ENCODE measurements around the gene PTBP3.

The PTBP3 gene

DNA sequence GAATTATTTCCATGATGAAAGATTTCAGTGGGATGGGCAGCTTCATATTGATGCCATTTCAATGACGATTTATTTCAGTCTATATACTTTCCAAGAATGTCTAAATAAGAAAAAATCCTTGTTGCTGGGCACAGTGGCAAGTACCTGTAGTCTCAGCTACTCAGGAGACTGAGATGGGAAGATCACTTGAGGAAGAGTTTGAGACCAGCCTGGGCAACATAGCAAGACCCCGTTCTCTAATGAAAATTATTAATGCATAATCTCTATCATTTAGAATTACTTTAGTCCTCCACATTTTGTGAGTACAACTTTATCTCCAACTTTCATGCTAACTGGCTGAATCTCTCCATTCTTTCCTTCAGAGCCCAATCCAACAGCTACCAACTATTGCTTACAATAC is 52.5 kb downstream of the PTBP3 start:
- no peaks in the 10 kb centered on the region for H3K9me3 ChIP-seq (ENCODE audit: control insufficient read depth, low read length)
- no peak overlapping the region for H3K4me2 ChIP-seq (ENCODE audit: low read length)
- H2AFZ ChIP-seq = no peak overlapping the region
- no peaks in the 10 kb centered on the region for H3K27me3 ChIP-seq (ENCODE audit: control insufficient read depth, insufficient read depth, low read length)
- no peak overlapping the region for H3K27ac ChIP-seq
- H3K4me3 ChIP-seq (ENCODE audit: low read depth, low read length) = no peak overlapping the region
- TF ChIP-seq, protein P1, sequence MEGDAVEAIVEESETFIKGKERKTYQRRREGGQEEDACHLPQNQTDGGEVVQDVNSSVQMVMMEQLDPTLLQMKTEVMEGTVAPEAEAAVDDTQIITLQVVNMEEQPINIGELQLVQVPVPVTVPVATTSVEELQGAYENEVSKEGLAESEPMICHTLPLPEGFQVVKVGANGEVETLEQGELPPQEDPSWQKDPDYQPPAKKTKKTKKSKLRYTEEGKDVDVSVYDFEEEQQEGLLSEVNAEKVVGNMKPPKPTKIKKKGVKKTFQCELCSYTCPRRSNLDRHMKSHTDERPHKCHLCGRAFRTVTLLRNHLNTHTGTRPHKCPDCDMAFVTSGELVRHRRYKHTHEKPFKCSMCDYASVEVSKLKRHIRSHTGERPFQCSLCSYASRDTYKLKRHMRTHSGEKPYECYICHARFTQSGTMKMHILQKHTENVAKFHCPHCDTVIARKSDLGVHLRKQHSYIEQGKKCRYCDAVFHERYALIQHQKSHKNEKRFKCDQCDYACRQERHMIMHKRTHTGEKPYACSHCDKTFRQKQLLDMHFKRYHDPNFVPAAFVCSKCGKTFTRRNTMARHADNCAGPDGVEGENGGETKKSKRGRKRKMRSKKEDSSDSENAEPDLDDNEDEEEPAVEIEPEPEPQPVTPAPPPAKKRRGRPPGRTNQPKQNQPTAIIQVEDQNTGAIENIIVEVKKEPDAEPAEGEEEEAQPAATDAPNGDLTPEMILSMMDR (IDR thresholded peaks at IDR 0.05) = no peak
- H3K4me1 ChIP-seq = no peaks in the 10 kb centered on the region
- H3K36me3 ChIP-seq (ENCODE audit: control insufficient read depth, insufficient read depth, low read length) = no peaks in the 10 kb centered on the region
- no peak overlapping the region for H3K9ac ChIP-seq
- no peaks in the 10 kb centered on the region for H3K79me2 ChIP-seq

DNA sequence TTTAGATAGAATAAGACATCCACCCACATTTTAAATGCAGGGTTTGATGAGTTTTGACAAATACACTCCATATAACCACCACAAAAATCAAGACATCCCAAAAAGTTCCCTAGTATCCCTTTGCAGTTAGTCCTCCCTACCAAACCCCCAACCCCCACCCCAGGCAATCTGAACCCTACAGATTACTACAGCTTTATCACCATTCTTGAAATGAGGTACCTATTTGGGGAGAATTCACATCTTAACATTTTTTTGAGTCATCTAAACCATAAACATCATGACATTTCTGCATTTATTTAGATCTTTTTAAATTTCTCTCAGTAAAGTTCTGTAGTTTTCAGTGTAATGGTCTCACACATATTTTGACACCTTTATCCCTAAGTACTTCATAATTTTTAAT is 53.9 kb downstream of the PTBP3 start:
- Histone ChIP-seq H3K79me2 (no peaks in the 10 kb centered on the region), H2AFZ (no peak overlapping the region), H3K9me3 (ENCODE audit: control insufficient read depth, low read length) (no peaks in the 10 kb centered on the region), H3K9ac (no peak overlapping the region), H3K27me3 (ENCODE audit: control insufficient read depth, insufficient read depth, low read length) (no peaks in the 10 kb centered on the region), H3K27ac (no peak overlapping the region), H3K4me2 (ENCODE audit: low read length) (no peak overlapping the region), H3K4me1 (no peaks in the 10 kb centered on the region), H3K36me3 (ENCODE audit: control insufficient read depth, insufficient read depth, low read length) (no peaks in the 10 kb centered on the region), H3K4me3 (ENCODE audit: low read depth, low read length) (no peak overlapping the region)
- TF ChIP-seq, protein P1 (IDR thresholded peaks at IDR 0.05) = no peak

DNA sequence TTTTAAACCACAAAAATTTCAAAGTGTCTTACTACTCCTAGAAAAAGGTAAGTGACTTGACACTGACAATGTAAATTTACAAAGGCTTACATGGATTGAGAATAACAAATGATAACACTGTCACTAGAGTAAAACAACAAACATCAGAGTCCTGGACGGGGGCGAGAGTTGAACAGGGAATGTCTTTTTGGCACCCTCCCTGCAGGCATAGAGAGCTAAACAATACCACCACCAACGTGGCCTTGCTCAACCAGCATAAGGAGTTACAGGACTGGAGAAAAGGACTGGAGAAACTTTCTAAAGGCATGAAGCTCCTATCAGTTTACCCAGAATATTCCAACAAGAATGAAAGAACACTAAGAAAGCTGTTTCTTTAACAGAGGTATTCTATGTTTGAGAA is 55.3 kb downstream of the PTBP3 start:
- H3K36me3 ChIP-seq (ENCODE audit: control insufficient read depth, insufficient read depth, low read length) = no peaks in the 10 kb centered on the region
- H3K9me3 ChIP-seq (ENCODE audit: control insufficient read depth, low read length) = no peaks in the 10 kb centered on the region
- no peak overlapping the region for H3K4me2 ChIP-seq (ENCODE audit: low read length)
- H2AFZ ChIP-seq = no peak overlapping the region
- H3K79me2 ChIP-seq = no peaks in the 10 kb centered on the region
- H3K9ac ChIP-seq = no peak overlapping the region
- TF ChIP-seq, protein P1 (IDR thresholded peaks at IDR 0.05) = no peak
- no peaks in the 10 kb centered on the region for H3K27me3 ChIP-seq (ENCODE audit: control insufficient read depth, insufficient read depth, low read length)
- no peak overlapping the region for H3K4me3 ChIP-seq (ENCODE audit: low read depth, low read length)
- H3K27ac ChIP-seq = no peak overlapping the region
- no peaks in the 10 kb centered on the region for H3K4me1 ChIP-seq

DNA sequence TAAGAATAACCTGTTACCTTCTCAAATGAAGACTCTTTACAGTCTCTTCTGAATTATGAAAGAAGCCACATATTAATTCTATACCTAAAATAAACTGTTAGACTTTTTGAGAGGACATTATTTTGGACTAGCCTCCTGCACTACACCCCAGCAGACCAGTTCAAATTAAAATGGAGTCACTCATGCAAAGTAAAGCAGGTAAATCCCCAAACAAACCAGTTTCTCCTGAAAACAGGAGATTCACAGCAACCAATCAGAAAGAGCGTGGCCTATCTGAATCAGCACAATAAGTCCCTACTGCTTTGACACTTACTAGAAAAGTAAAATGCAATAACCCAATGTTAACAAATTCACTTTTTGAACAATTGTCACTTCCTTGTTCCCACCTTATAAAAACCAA is 58.8 kb downstream of the PTBP3 start:
- no peak overlapping the region for H3K4me3 ChIP-seq (ENCODE audit: low read depth, low read length)
- no peaks in the 10 kb centered on the region for H3K27me3 ChIP-seq (ENCODE audit: control insufficient read depth, insufficient read depth, low read length)
- H3K27ac ChIP-seq = no peak overlapping the region
- no peak overlapping the region for H3K9ac ChIP-seq
- no peaks in the 10 kb centered on the region for H3K9me3 ChIP-seq (ENCODE audit: control insufficient read depth, low read length)
- no peaks in the 10 kb centered on the region for H3K36me3 ChIP-seq (ENCODE audit: control insufficient read depth, insufficient read depth, low read length)
- no peak overlapping the region for H2AFZ ChIP-seq
- TF ChIP-seq, protein P1 (IDR thresholded peaks at IDR 0.05) = no peak
- no peaks in the 10 kb centered on the region for H3K4me1 ChIP-seq
- H3K79me2 ChIP-seq = no peaks in the 10 kb centered on the region
- no peak overlapping the region for H3K4me2 ChIP-seq (ENCODE audit: low read length)

DNA sequence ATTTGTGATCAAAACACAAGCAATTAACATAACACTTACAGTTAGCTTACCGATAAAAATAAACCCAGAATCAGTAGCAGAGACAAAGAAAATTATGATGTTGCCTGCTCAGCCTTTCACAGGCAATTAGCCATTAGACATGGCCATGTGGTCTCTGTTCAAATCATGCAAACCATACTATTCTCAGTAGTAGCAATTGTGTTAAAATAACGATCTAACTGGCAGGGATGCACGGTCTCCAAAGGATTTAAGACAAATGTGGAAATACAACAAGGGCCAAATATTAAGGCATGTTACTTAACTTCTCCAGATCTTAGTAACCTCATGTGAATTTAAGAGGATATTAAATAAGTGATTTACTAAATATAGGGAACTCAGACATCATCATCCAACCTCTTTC is 59.5 kb downstream of the PTBP3 start:
- H3K4me1 ChIP-seq = no peaks in the 10 kb centered on the region
- H3K4me2 ChIP-seq (ENCODE audit: low read length) = no peak overlapping the region
- TF ChIP-seq, protein P1 (IDR thresholded peaks at IDR 0.05) = no peak
- no peaks in the 10 kb centered on the region for H3K79me2 ChIP-seq
- H3K4me3 ChIP-seq (ENCODE audit: low read depth, low read length) = no peak overlapping the region
- no peaks in the 10 kb centered on the region for H3K9me3 ChIP-seq (ENCODE audit: control insufficient read depth, low read length)
- no peak overlapping the region for H2AFZ ChIP-seq
- H3K27me3 ChIP-seq (ENCODE audit: control insufficient read depth, insufficient read depth, low read length) = no peaks in the 10 kb centered on the region
- H3K9ac ChIP-seq = no peak overlapping the region
- no peaks in the 10 kb centered on the region for H3K36me3 ChIP-seq (ENCODE audit: control insufficient read depth, insufficient read depth, low read length)
- H3K27ac ChIP-seq = no peak overlapping the region
